RWPE1 (cell line): ENCODE results near the gene COL15A1.

Experiments
- CTCF ChIA-PET: fragments of 350-600 bp; sonication (Branson Sonifier 250); formaldehyde crosslinking; extraction: SDS; loops from one replicate; lab custom pipeline; 2021; lab: Yijun Ruan, JAX
- POLR2A ChIA-PET: fragments of 400-600 bp; formaldehyde crosslinking; extraction: SDS; loops from one replicate; lab custom pipeline; 2020; ENCODE audit warnings: antibody characterized with exemption; ENCODE audit not compliant: low non-redundant PET; lab: Yijun Ruan, JAX
- DNase-seq: peaks from one replicate; pipeline ENCODE4 v3.0.0; 2012; ENCODE audit warnings: low spot score
- H3K27ac ChIP-seq: fragments of 450-650 bp; 2 replicates; pipeline ENCODE4 v1.5.1; 2017
- TF ChIP-seq, protein P1 (sequence below): fragments of 450-650 bp; conservative IDR thresholded peaks from 2 replicates; pipeline ENCODE4 v1.5.1; 2017; ENCODE audit warnings: low read depth, mild to moderate bottlenecking

COL15A1 gene

DNA sequence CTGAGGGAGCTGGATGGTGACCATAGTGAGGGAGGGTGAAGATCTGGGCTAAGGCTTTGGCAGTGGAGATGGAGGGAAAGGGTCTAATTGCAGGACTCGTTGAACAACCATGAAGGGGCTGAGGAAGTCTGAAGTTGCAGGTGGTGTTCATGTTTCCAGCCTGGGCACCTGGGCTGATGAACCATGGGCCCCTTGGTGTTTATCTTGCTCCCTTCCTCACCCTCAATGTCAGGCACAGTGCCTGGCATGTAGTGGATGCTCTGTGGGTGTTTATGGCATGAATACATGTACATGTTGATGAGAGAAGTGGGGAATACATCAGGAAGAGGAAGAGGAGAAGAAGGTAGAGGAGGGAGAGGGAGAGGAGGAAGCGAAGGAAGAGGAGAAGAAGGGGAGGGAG is 31.3 kb upstream of the COL15A1 start:
- ChIA-PET CTCF (no interaction called here), POLR2A (no interaction called here)
- DNase-seq, result no peak
- no peak overlapping the region for H3K27ac ChIP-seq
- TF ChIP-seq, protein P1, sequence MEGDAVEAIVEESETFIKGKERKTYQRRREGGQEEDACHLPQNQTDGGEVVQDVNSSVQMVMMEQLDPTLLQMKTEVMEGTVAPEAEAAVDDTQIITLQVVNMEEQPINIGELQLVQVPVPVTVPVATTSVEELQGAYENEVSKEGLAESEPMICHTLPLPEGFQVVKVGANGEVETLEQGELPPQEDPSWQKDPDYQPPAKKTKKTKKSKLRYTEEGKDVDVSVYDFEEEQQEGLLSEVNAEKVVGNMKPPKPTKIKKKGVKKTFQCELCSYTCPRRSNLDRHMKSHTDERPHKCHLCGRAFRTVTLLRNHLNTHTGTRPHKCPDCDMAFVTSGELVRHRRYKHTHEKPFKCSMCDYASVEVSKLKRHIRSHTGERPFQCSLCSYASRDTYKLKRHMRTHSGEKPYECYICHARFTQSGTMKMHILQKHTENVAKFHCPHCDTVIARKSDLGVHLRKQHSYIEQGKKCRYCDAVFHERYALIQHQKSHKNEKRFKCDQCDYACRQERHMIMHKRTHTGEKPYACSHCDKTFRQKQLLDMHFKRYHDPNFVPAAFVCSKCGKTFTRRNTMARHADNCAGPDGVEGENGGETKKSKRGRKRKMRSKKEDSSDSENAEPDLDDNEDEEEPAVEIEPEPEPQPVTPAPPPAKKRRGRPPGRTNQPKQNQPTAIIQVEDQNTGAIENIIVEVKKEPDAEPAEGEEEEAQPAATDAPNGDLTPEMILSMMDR, result no peak

DNA sequence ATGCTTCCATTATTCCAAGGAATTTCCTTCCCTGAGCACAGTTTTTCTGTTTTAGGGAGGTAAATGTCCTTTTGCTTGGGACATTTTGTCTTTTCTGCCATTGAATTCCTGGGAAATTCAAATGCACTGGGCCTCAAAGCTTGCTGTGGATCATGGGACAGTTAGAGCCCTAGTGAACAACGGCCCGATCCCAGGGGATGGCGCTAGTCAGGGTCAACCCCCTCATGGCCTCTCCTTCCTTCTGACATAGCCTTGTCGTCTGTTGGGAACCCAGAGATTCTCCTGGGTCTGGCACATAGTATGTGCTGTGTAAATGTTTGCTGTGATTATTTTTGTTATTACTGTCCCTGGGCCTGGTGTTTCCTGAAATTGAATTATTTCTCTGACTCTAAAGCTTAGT is 30.7 kb upstream of the COL15A1 start:
- H3K27ac ChIP-seq, result no peak overlapping the region
- CTCF ChIA-PET, result interaction anchor here (0.5 kb wide), 1 partner anchor 137 kb away, joined by 3 read pairs; no protein-coding TSS in a partner anchor
- TF ChIP-seq, protein P1, result no peak
- POLR2A ChIA-PET, result no interaction called here
- DNase-seq, result no peak

DNA sequence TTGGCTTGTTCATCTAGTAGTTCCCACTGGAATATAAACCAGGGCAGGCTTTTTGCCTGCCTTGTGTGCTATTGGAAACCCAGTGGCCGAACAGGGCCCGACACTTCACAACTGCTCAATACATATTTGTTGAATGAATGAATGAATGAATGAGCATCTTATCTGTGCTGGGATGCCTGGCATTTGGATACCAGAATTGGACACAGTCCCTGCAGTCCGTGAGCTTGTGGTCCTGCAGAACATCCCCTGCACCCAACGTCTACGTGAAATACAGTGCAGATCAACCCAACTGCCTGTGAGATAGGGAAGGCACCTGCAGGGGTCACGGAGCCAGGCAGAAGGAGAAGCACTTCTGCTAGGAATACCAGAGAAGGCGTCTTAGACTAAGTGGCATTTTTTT is 30.0 kb upstream of the COL15A1 start:
- CTCF ChIA-PET, result interaction anchor here (0.5 kb wide), 1 partner anchor 138 kb away, joined by 3 read pairs; no protein-coding TSS in a partner anchor
- no peak for DNase-seq
- POLR2A ChIA-PET, result no interaction called here
- TF ChIP-seq, protein P1, result no peak
- H3K27ac ChIP-seq, result no peak overlapping the region

DNA sequence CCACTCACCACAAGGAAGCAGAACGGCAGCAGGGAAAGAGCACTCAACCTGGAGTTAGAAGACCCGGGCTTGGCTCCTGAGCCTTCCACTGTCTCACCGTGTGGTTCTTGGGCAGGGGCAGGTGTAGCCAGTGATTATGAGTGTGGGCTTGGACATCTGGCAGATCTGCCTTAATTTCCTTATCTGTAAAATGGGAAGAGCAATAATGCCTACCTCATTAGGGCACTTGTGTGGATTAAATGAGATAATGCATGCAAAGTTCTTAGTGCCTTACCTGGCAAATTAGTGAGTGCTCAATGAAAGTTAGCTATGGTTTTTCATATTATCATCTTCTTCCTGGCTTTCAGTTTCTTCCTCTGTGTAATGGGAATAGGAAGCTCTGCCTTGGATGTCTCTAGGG is 28.1 kb upstream of the COL15A1 start:
- TF ChIP-seq, protein P1, result no peak
- CTCF ChIA-PET, result no interaction called here
- POLR2A ChIA-PET, result no interaction called here
- H3K27ac ChIP-seq, result no peak overlapping the region
- DNase-seq, result no peak

DNA sequence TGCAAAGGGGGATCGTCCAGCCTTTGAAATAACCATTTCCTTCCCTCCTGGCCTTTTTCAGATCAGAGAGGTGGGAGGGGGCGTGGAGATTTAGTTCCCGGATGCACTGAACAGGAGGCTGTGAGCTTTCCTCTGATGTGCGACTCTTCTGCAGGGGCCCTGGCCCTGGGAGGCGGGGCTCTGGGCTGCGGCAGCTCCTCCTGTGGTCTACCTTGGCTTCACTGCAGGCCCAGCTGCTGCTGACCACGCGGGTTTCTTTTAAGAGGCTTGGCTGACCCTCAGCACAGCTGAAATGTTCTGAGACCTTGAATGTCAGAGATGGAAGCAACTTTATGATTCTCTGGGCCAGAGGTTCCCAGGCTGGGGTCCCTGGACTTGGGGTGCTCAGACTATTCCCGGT is 27.0 kb upstream of the COL15A1 start:
- no peak overlapping the region for H3K27ac ChIP-seq
- TF ChIP-seq, protein P1, result no peak
- ChIA-PET POLR2A (no interaction called here), CTCF (interaction anchor here (0.5 kb wide), 1 partner anchor 660 kb away, joined by 3 read pairs; no protein-coding TSS in a partner anchor)
- DNase-seq, result no peak

DNA sequence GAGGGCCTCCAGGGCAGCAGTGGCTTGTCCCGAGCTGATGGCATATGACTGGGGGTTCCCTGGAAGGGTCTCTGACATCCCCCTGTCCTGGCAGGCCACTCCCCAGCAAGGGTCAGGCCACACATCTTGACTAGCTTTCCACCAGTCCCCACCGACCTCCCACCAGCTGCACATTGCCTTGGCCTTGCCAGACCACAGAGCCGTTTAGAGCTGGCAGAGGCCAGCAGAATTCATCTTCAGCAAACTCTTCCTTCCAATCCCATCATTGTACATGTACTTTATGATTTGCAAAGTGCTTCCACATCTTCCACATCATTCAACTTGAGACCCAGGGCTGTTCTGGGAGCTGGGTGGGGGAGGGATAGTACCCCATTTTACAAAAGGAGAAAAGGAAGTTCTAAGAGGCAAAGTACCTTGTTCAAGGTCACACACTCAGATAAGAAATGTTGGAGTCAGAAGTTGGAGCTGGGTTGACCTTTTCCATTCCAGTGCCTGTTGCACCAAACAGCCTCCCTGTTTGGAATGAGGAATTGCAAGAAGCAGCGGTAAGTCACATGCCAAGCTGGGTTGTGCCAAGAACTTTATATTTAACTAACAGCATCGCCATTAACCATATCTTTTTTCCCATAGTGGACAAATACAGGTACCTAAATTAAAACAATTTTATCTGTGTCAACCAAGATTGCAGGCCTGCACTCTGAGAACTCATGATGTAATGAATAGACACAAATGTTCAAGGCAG is 25.8 kb upstream of the COL15A1 start:
- ChIA-PET POLR2A (no interaction called here), CTCF (interaction anchor here (0.5 kb wide), 1 partner anchor 205 kb away, joined by 3 read pairs; no protein-coding TSS in a partner anchor)
- no peak for DNase-seq
- H3K27ac ChIP-seq, result no peak overlapping the region
- TF ChIP-seq, protein P1, result no peak
